IMR-90 (cell line): ENCODE data around the gene APLN. TPM values are rescaled to one million over a fixed set of nuclear protein-coding genes. Genes with fewer than 3 reads are reported as not detected.

Experiments used
- ATAC-seq: fragments of 200-7000 bp; cut with Tn5 transposase; 2 replicates; pipeline ENCODE4 v1.9.1; 2020; ENCODE audit warnings: low read depth, mild to moderate bottlenecking, moderate library complexity
- BruUV-seq: library from RNA; stranded (reverse); fragments of 400-500 nt; replicated peaks from 2 replicates; lab custom pipeline; 2021; lab: Mats Ljungman, UMichigan
- CTCF ChIA-PET: fragments of 300-600 bp; formaldehyde crosslinking; extraction: SDS; loops from one replicate; lab custom pipeline; 2021; ENCODE audit warnings: antibody characterized with exemption; lab: Yijun Ruan, JAX
- POLR2A ChIA-PET: fragments of 300-600 bp; sonication (Branson Sonifier 250); formaldehyde crosslinking; loops from one replicate; lab custom pipeline; 2022; ENCODE audit warnings: antibody characterized with exemption; ENCODE audit not compliant: unreplicated experiment; lab: Charles Lee
- DNase-seq: peaks from one replicate; pipeline ENCODE4 v3.0.0; 2013
- H2AFZ ChIP-seq: replicated peaks from 2 replicates; pipeline ENCODE3; 2013; ENCODE audit warnings: low read length, mild to moderate bottlenecking; ENCODE audit not compliant: poor library complexity
- H2AK5ac ChIP-seq: 2 replicates; pipeline ENCODE4 v1.6.1; 2013; ENCODE audit warnings: low read depth, low read length, inconsistent platforms
- H2AK9ac ChIP-seq: replicated peaks from 2 replicates; pipeline ENCODE3; 2013; ENCODE audit warnings: mild to moderate bottlenecking, low read depth, low read length, moderate library complexity; ENCODE audit not compliant: poor library complexity
- H2BK120ac ChIP-seq: 2 replicates; pipeline ENCODE4 v1.6.1; 2013; ENCODE audit warnings: low read depth, low read length, inconsistent platforms
- H2BK15ac ChIP-seq: 3 replicates; pipeline ENCODE4 v1.6.1; 2013; ENCODE audit warnings: low read depth, low read length, inconsistent platforms
- H2BK20ac ChIP-seq: 2 replicates; pipeline ENCODE4 v1.6.1; 2013; ENCODE audit warnings: low read depth, mild to moderate bottlenecking, inconsistent platforms, low read length, moderate library complexity
- H2BK5ac ChIP-seq: 2 replicates; pipeline ENCODE4 v1.6.1; 2013; ENCODE audit warnings: mild to moderate bottlenecking, low read depth, low read length, inconsistent platforms; ENCODE audit not compliant: poor library complexity, severe bottlenecking
- H3K14ac ChIP-seq: replicated peaks from 2 replicates; pipeline ENCODE4 v1.6.1; 2013; ENCODE audit warnings: low read depth, low read length, inconsistent platforms
- H3K18ac ChIP-seq: 2 replicates; pipeline ENCODE4 v1.6.1; 2013; ENCODE audit warnings: low read depth, low read length, control low read depth
- H3K23ac ChIP-seq: 2 replicates; pipeline ENCODE4 v1.6.1; 2013; ENCODE audit warnings: low read depth, low read length, inconsistent platforms
- H3K27ac ChIP-seq: 2 replicates; pipeline ENCODE4 v1.5.1; 2013; ENCODE audit warnings: mild to moderate bottlenecking, control low read depth, low read length; ENCODE audit not compliant: insufficient read depth
- H3K27me3 ChIP-seq: 2 replicates; pipeline ENCODE4 v1.6.1; 2013; ENCODE audit warnings: low read length; ENCODE audit not compliant: control insufficient read depth, insufficient read depth
- H3K36me3 ChIP-seq: 2 replicates; pipeline ENCODE4 v1.6.1; 2013; ENCODE audit warnings: low read length, mixed read lengths; ENCODE audit not compliant: control insufficient read depth, insufficient read depth
- H3K4ac ChIP-seq: 2 replicates; pipeline ENCODE4 v1.6.1; 2013; ENCODE audit warnings: low read depth, low read length, inconsistent platforms
- H3K4me1 ChIP-seq: 2 replicates; pipeline ENCODE4 v1.6.1; 2013; ENCODE audit warnings: low read length, mixed read lengths; ENCODE audit not compliant: control insufficient read depth, insufficient read depth
- H3K4me2 ChIP-seq: 2 replicates; pipeline ENCODE4 v1.6.1; 2013; ENCODE audit warnings: low read depth, mild to moderate bottlenecking, control low read depth, low read length, moderate library complexity
- H3K4me3 ChIP-seq: 2 replicates; pipeline ENCODE4 v1.5.1; 2013; ENCODE audit warnings: low read depth, mild to moderate bottlenecking, control low read depth, low read length, moderate library complexity; ENCODE audit not compliant: insufficient read depth
- H3K56ac ChIP-seq: 2 replicates; pipeline ENCODE4 v1.6.1; 2013; ENCODE audit warnings: low read length, inconsistent platforms; ENCODE audit not compliant: insufficient read depth; ENCODE audit errors: extremely low read depth
- H3K79me1 ChIP-seq, 2 experiments: 2 replicates each; pipeline ENCODE4 v1.6.1; 2013; ENCODE audit warnings: low read length in 2 of 2, inconsistent platforms in 1 of 2, low read depth in 1 of 2
- H3K9ac ChIP-seq: 2 replicates; pipeline ENCODE4 v1.6.1; 2013; ENCODE audit warnings: low read depth, low read length, control low read depth
- H3K9me1 ChIP-seq: 2 replicates; pipeline ENCODE4 v1.6.1; 2013; ENCODE audit warnings: low read length, inconsistent platforms; ENCODE audit not compliant: insufficient read depth
- H3K9me3 ChIP-seq: 2 replicates; pipeline ENCODE4 v1.6.1; 2013; ENCODE audit warnings: low read length; ENCODE audit not compliant: control insufficient read depth, insufficient read depth
- H4K20me1 ChIP-seq: 2 replicates; pipeline ENCODE4 v1.6.1; 2013; ENCODE audit warnings: low read length, inconsistent platforms; ENCODE audit not compliant: insufficient read depth
- H4K5ac ChIP-seq: 2 replicates; pipeline ENCODE4 v1.6.1; 2013; ENCODE audit warnings: mild to moderate bottlenecking, low read depth, low read length, control low read depth
- H4K8ac ChIP-seq, 2 experiments: 2 replicates each; pipeline ENCODE4 v1.6.1; 2013; ENCODE audit warnings: low read depth in 2 of 2, low read length in 2 of 2, control low read depth in 1 of 2, inconsistent platforms in 1 of 2
- H4K91ac ChIP-seq: 2 replicates; pipeline ENCODE4 v1.6.1; 2013; ENCODE audit warnings: low read depth, low read length, inconsistent platforms; ENCODE audit not compliant: insufficient read depth
- CEBPB ChIP-seq: IDR thresholded peaks from 2 replicates; pipeline ENCODE4 v1.6.1; 2012; ENCODE audit warnings: low read depth, low read length, improper control_type of control experiment
- CHD1 ChIP-seq: IDR thresholded peaks from 2 replicates; pipeline ENCODE4 v1.6.1; 2012; ENCODE audit warnings: low read depth, low read length, improper control_type of control experiment
- FOS ChIP-seq: fragments of 150-350 bp; IDR thresholded peaks from 2 replicates; pipeline ENCODE4 v1.6.1; 2016; ENCODE audit warnings: low read depth, low read length
- MAFK ChIP-seq: IDR thresholded peaks from 2 replicates; pipeline ENCODE4 v1.6.1; 2012; ENCODE audit warnings: low read depth, low read length, improper control_type of control experiment
- MXI1 ChIP-seq: IDR thresholded peaks from 2 replicates; pipeline ENCODE4 v1.6.1; 2012; ENCODE audit warnings: low read depth, mild to moderate bottlenecking, low read length, moderate library complexity, borderline replicate concordance
- NFE2L2 ChIP-seq: fragments of 150-350 bp; IDR thresholded peaks from 2 replicates; pipeline ENCODE4 v1.6.1; 2016; ENCODE audit warnings: low read depth, mild to moderate bottlenecking, low read length
- POLR2A ChIP-seq: IDR thresholded peaks from 2 replicates; pipeline ENCODE4 v1.6.1; 2012; ENCODE audit warnings: mild to moderate bottlenecking, low read depth, low read length
- RAD21 ChIP-seq: IDR thresholded peaks from 2 replicates; pipeline ENCODE4 v1.6.1; 2012; ENCODE audit warnings: low read length, improper control_type of control experiment
- RCOR1 ChIP-seq: IDR thresholded peaks from 2 replicates; pipeline ENCODE4 v1.6.1; 2012; ENCODE audit warnings: mild to moderate bottlenecking, low read length, improper control_type of control experiment; ENCODE audit not compliant: insufficient replicate concordance
- RFX5 ChIP-seq: IDR thresholded peaks from 2 replicates; pipeline ENCODE4 v1.8.0; 2012; ENCODE audit warnings: low read depth, mild to moderate bottlenecking, low read length, moderate library complexity
- WGBS, 2 experiments: methylation state at CpG; one replicate each; pipeline versions ENCODE4 v1.1.5 to v1.1.7; 2013; ENCODE audit warnings: missing lambda C conversion rate in 2 of 2; ENCODE audit not compliant: insufficient read length in 1 of 2; ENCODE audit errors: extremely low coverage in 2 of 2; 5-methylcytosine and 5-hydroxymethylcytosine counted together
- dilution Hi-C: fragments of 300-500 bp; cut with HindIII; formaldehyde crosslinking; loops from one replicate; pipeline ENCODE4 v1.14.3; 2018; ENCODE audit warnings: low sequenced_read_pairs; ENCODE audit not compliant: unreplicated experiment
- in situ Hi-C: fragments of 300-500 bp; cut with MboI; formaldehyde crosslinking; loops from 3 replicates; pipeline ENCODE4 v1.14.3; 2019; ENCODE audit warnings: low sequenced_read_pairs, inconsistent platforms, mixed read lengths
- intact Hi-C: fragments of 100-400 bp; cut with micrococcal nuclease; formaldehyde crosslinking; loops from 2 replicates; pipeline ENCODE4 v1.10.0; 2022
- polyA plus RNA-seq, 3 experiments: library from polyadenylated mRNA; depleted of rRNA; stranded (reverse); fragments of >200 nt; gene quantifications; 2 replicates each; pipeline ENCODE4 v1.2.3, GENCODE V29; 2012; ENCODE audit warnings: low replicate concordance in 1 of 3
- total RNA-seq: library from RNA; depleted of rRNA; stranded (reverse); fragments of >200 nt; gene quantifications from 2 replicates; pipeline ENCODE4 v1.2.3, GENCODE V29; 2012
- TF ChIP-seq, protein P1 (sequence below): fragments of 150-350 bp; IDR thresholded peaks from 2 replicates; pipeline ENCODE4 v1.6.1; 2017; ENCODE audit warnings: mild to moderate bottlenecking, antibody characterized with exemption, low read length, low read depth
- TF ChIP-seq, protein P2 (sequence below): fragments of 150-350 bp; IDR thresholded peaks from 2 replicates; pipeline ENCODE4 v1.6.1; 2016; ENCODE audit warnings: low read depth, mild to moderate bottlenecking, low read length, moderate library complexity, borderline replicate concordance
- TF ChIP-seq, protein P3 (sequence below): conservative IDR thresholded peaks from 2 replicates; pipeline ENCODE4 v1.5.1; 2012; ENCODE audit warnings: mild to moderate bottlenecking, low read depth, low read length, improper control_type of control experiment

The APLN gene
- total and polyA plus RNA-seq, 2 of the 4 experiments (the other 2 are of a cell fraction) = 0.18 to 0.72 TPM

DNA sequence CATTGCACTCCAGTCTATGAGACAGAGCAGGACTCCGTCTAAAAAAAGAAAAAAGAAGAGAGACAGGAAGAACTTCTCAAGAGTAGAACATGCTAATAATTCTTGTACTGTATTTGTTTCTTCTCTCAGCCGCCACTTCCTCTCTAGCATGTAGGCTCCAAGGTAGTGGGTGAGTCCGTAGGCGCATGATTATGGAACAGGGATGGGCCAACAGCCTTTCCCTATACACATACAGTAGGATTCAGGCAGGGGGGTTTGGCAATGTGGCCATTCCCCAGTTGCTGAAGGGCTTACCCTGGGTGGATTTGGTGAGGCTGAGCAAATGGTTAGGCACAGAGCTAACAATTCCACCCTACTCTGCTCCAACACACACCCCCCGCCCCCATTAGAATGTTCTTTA is 35.0 kb upstream of the APLN start:
- no peak overlapping the region for H3K23ac ChIP-seq
- intact Hi-C loops = no loop called here
- H3K36me3 ChIP-seq = no peaks in the 10 kb centered on the region
- ATAC-seq (no peak), DNase-seq (no peak)
- dilution Hi-C loops = no loop called here
- no peak overlapping the region for H4K91ac ChIP-seq
- H3K4me3 ChIP-seq = no peak overlapping the region
- H4K8ac ChIP-seq = no peak overlapping the region
- no TSS peak for BruUV-seq
- no peak overlapping the region for H2AK5ac ChIP-seq
- H3K79me1 ChIP-seq = no peaks in the 10 kb centered on the region
- TF ChIP-seq CEBPB (no peak), RCOR1 (no peak), RFX5 (no peak), POLR2A (no peak), FOS (no peak), MXI1 (no peak), CHD1 (no peak), MAFK (no peak), RAD21 (no peak), NFE2L2 (no peak)
- TF ChIP-seq, protein P1, sequence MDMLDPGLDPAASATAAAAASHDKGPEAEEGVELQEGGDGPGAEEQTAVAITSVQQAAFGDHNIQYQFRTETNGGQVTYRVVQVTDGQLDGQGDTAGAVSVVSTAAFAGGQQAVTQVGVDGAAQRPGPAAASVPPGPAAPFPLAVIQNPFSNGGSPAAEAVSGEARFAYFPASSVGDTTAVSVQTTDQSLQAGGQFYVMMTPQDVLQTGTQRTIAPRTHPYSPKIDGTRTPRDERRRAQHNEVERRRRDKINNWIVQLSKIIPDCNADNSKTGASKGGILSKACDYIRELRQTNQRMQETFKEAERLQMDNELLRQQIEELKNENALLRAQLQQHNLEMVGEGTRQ = no peak
- TF ChIP-seq, protein P2, sequence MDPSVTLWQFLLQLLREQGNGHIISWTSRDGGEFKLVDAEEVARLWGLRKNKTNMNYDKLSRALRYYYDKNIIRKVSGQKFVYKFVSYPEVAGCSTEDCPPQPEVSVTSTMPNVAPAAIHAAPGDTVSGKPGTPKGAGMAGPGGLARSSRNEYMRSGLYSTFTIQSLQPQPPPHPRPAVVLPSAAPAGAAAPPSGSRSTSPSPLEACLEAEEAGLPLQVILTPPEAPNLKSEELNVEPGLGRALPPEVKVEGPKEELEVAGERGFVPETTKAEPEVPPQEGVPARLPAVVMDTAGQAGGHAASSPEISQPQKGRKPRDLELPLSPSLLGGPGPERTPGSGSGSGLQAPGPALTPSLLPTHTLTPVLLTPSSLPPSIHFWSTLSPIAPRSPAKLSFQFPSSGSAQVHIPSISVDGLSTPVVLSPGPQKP = no peak
- TF ChIP-seq, protein P3, sequence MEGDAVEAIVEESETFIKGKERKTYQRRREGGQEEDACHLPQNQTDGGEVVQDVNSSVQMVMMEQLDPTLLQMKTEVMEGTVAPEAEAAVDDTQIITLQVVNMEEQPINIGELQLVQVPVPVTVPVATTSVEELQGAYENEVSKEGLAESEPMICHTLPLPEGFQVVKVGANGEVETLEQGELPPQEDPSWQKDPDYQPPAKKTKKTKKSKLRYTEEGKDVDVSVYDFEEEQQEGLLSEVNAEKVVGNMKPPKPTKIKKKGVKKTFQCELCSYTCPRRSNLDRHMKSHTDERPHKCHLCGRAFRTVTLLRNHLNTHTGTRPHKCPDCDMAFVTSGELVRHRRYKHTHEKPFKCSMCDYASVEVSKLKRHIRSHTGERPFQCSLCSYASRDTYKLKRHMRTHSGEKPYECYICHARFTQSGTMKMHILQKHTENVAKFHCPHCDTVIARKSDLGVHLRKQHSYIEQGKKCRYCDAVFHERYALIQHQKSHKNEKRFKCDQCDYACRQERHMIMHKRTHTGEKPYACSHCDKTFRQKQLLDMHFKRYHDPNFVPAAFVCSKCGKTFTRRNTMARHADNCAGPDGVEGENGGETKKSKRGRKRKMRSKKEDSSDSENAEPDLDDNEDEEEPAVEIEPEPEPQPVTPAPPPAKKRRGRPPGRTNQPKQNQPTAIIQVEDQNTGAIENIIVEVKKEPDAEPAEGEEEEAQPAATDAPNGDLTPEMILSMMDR = no peak
- no peak overlapping the region for H3K14ac ChIP-seq
- no peak overlapping the region for H3K27ac ChIP-seq
- no peak overlapping the region for H3K4ac ChIP-seq
- no peak overlapping the region for H2BK20ac ChIP-seq
- 80% methylated on average over 1 of the region's 5 CpGs; no CpG with 5 or more reads in 1 of the 2 experiments for WGBS, 2 experiments
- no peak overlapping the region for H4K5ac ChIP-seq
- no peaks in the 10 kb centered on the region for H3K4me1 ChIP-seq
- H3K9ac ChIP-seq = no peak overlapping the region
- H3K56ac ChIP-seq = no peak overlapping the region
- H3K9me3 ChIP-seq = no peaks in the 10 kb centered on the region; the same call in 1 of the 2 replicates
- no peak overlapping the region for H3K4me2 ChIP-seq
- H3K9me1 ChIP-seq = no peaks in the 10 kb centered on the region; the same call in 1 of the 2 replicates
- no peak overlapping the region for H3K18ac ChIP-seq
- no peak overlapping the region for H2BK5ac ChIP-seq
- POLR2A ChIA-PET = no interaction called here
- CTCF ChIA-PET = interaction anchor here (1.0 kb wide), 1 partner anchor 24 kb away, joined by 4 read pairs; no protein-coding TSS in a partner anchor
- in situ Hi-C loops = no loop called here
- no peak overlapping the region for H2BK15ac ChIP-seq
- no peak overlapping the region for H2AK9ac ChIP-seq
- H2BK120ac ChIP-seq = no peak overlapping the region
- no peak overlapping the region for H2AFZ ChIP-seq
- H4K20me1 ChIP-seq = no peaks in the 10 kb centered on the region
- peaks cover 13% of the 10 kb centered on the region; the same call in 1 of the 2 replicates for H3K27me3 ChIP-seq
